Karpas-422 (cell line): ENCODE measurements around the gene GJB3. TPM values are rescaled to one million over a fixed set of nuclear protein-coding genes. Genes with fewer than 3 reads are reported as not detected.

Source experiments
- DNase-seq: peaks from one replicate; pipeline ENCODE4 v3.0.0-alpha.2; 2015
- H2AFZ ChIP-seq: fragments of 200-600 bp; sonication (generic); 2 replicates; pipeline ENCODE4 v1.6.1; 2014; ENCODE audit warnings: antibody characterized with exemption, low read length, mixed read lengths
- H3K27ac ChIP-seq: fragments of 200-600 bp; sonication (generic); 2 replicates; pipeline ENCODE4 v1.5.1; 2014; ENCODE audit warnings: mild to moderate bottlenecking, low read length, moderate library complexity
- H3K27me3 ChIP-seq: fragments of 200-600 bp; sonication (generic); 2 replicates; pipeline ENCODE4 v1.6.1; 2014; ENCODE audit warnings: low read length, mixed read lengths
- H3K36me3 ChIP-seq: fragments of 200-600 bp; sonication (generic); 2 replicates; pipeline ENCODE4 v1.6.1; 2014; ENCODE audit warnings: low read length, mixed read lengths; ENCODE audit not compliant: insufficient read depth
- H3K4me1 ChIP-seq: fragments of 200-600 bp; sonication (generic); 2 replicates; pipeline ENCODE4 v1.6.1; 2014; ENCODE audit warnings: mild to moderate bottlenecking, low read length, mixed read lengths
- H3K4me2 ChIP-seq: fragments of 200-600 bp; sonication (generic); 2 replicates; pipeline ENCODE4 v1.6.1; 2014; ENCODE audit warnings: low read length, low read depth, mild to moderate bottlenecking; ENCODE audit not compliant: poor library complexity, severe bottlenecking
- H3K4me3 ChIP-seq: fragments of 200-600 bp; sonication (generic); 2 replicates; pipeline ENCODE4 v1.5.1; 2014; ENCODE audit warnings: mild to moderate bottlenecking, antibody characterized with exemption, low read length, mixed read lengths
- H3K79me2 ChIP-seq: fragments of 200-600 bp; sonication (generic); 2 replicates; pipeline ENCODE4 v1.6.1; 2014; ENCODE audit warnings: mild to moderate bottlenecking, low read length, mixed read lengths
- H3K9ac ChIP-seq: fragments of 200-600 bp; sonication (generic); 2 replicates; pipeline ENCODE4 v1.6.0; 2014; ENCODE audit warnings: low read length
- H3K9me2 ChIP-seq: fragments of 200-600 bp; sonication (generic), shearing (Covaris generic); replicated peaks from 2 replicates; pipeline ENCODE4 v1.6.0; 2014; ENCODE audit warnings: mild to moderate bottlenecking, low read length, moderate library complexity; ENCODE audit not compliant: insufficient read depth
- H3K9me3 ChIP-seq: fragments of 300-700, 200-600 bp; sonication (generic); 2 replicates; pipeline ENCODE4 v1.6.1; 2014; ENCODE audit warnings: low read length, mixed read lengths
- H4K20me1 ChIP-seq: fragments of 200-600 bp; sonication (generic); 2 replicates; pipeline ENCODE4 v1.6.1; 2014; ENCODE audit warnings: mild to moderate bottlenecking, antibody characterized with exemption, low read length, low read depth; ENCODE audit not compliant: insufficient read depth
- total RNA-seq: library from RNA; depleted of rRNA; stranded (reverse); fragments of >200 nt; shearing (Covaris generic); gene quantifications from 2 replicates; pipeline ENCODE4 v1.2.3, GENCODE V29; 2014; ENCODE audit warnings: low replicate concordance

The GJB3 gene
- total RNA-seq, 1 experiment from 2014 or later: not detected

DNA sequence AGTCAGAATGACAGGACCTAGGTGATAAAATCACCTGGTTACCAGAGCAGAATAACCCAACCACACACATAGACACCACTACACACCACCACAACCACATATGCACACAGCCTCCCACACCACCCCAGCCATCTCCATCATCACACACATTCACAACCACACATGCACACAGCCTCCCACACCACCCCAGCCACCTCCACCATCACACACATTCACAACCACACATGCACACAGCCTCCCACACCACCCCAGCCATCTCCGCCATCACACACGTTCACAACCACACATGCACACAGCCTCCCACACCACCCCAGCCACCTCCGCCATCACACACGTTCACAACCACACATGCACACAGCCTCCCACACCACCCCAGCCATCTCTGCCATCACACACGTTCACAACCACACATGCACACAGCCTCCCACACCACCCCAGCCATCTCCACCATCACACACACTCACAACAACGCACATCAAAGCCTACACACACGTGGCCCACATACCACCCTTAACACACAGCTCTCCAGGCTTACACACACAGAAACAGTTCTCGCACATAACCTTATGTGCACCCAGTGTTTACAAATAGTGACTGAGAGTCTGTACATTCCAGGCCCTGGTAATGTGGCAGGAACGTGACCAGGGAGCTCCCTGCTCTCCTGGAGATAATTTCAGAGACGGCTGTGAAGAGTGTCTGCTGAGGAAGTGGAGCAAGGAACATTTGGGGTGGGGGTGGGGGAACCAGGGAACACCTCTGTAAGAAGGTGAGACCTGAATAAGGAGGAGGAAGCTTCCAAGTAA is 3.3 kb upstream of the GJB3 start:
- no peak overlapping the region for H2AFZ ChIP-seq
- H3K4me1 ChIP-seq: no peaks in the 10 kb centered on the region
- no peak overlapping the region for H3K9ac ChIP-seq
- no peaks in the 10 kb centered on the region for H3K9me2 ChIP-seq
- no peaks in the 10 kb centered on the region for H3K36me3 ChIP-seq
- no peaks in the 10 kb centered on the region for H3K27me3 ChIP-seq
- no peaks in the 10 kb centered on the region for H3K79me2 ChIP-seq
- H3K9me3 ChIP-seq: no peaks in the 10 kb centered on the region
- DNase-seq: no peak
- no peak overlapping the region for H3K4me3 ChIP-seq
- H4K20me1 ChIP-seq: no peaks in the 10 kb centered on the region
- H3K27ac ChIP-seq: no peak overlapping the region
- H3K4me2 ChIP-seq: no peak overlapping the region

DNA sequence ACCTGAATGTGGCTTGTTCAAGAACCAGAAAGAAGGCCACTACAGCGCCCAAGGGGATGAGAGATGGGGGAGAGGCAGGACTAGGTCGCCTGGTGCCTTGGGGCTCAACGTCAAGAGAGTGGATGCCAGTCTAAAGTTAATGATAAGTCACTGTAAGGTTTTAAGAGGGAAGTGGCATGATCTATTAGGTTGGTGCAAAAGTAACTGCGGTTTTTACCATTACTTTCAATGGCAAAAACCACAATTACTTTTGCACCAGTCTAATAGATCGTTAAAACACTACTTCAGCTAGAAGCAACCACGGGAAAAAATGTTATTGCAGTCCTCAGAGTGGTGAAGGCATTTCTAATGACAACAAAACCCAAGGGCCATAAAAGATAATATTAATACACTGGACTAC is 2.6 kb upstream of the GJB3 start:
- no peak overlapping the region for H3K4me3 ChIP-seq
- H3K27ac ChIP-seq: no peak overlapping the region
- H3K4me1 ChIP-seq: no peaks in the 10 kb centered on the region
- no peak overlapping the region for H3K9ac ChIP-seq
- no peaks in the 10 kb centered on the region for H3K79me2 ChIP-seq
- DNase-seq: no peak
- no peak overlapping the region for H2AFZ ChIP-seq
- H3K27me3 ChIP-seq: no peaks in the 10 kb centered on the region
- no peaks in the 10 kb centered on the region for H4K20me1 ChIP-seq
- H3K9me2 ChIP-seq: no peaks in the 10 kb centered on the region
- H3K36me3 ChIP-seq: no peaks in the 10 kb centered on the region
- no peak overlapping the region for H3K4me2 ChIP-seq
- no peaks in the 10 kb centered on the region for H3K9me3 ChIP-seq

- H3K4me3 ChIP-seq: no peak overlapping the region
- DNase-seq: no peak
- no peaks in the 10 kb centered on the region for H3K9me3 ChIP-seq
- no peak overlapping the region for H2AFZ ChIP-seq
- H3K27me3 ChIP-seq: no peaks in the 10 kb centered on the region
- H3K9ac ChIP-seq: no peak overlapping the region
- H3K9me2 ChIP-seq: no peaks in the 10 kb centered on the region
- H3K79me2 ChIP-seq: no peaks in the 10 kb centered on the region
- no peak overlapping the region for H3K4me2 ChIP-seq
- H4K20me1 ChIP-seq: no peaks in the 10 kb centered on the region
- no peaks in the 10 kb centered on the region for H3K36me3 ChIP-seq
- H3K4me1 ChIP-seq: no peaks in the 10 kb centered on the region
- no peak overlapping the region for H3K27ac ChIP-seq
Measured at GRCh38 chr1:34779005-34779404, 2.0 kb upstream of the GJB3 start.

- no peak for DNase-seq
Measured at GRCh38 chr1:34779526-34779925, 1.5 kb upstream of the GJB3 start.

DNA sequence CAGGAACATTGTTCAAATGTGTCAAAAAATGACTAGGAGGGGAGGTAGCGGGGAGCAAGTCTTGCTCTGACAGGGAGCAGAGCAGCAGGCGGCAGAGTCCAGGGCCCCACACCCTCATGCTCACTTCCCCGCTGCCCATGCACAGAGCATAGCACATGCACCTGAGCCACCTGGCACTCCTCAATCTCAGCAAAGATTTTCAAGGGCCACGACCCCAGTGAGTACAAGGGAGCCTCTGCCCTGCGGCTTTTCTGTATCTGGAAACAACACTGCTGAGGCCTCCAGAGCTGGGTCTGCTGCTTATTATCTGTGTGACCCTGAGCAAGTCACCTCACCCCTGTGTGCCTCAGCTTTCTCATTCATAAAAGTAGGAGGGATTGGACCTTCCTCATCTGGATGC is 1.1 kb upstream of the GJB3 start:
- no peaks in the 10 kb centered on the region for H3K27me3 ChIP-seq

More at GRCh38 chr1:34779526-34779925, 1.5 kb upstream of the GJB3 start:
- H3K4me1 ChIP-seq: no peaks in the 10 kb centered on the region
- no peak overlapping the region for H3K9ac ChIP-seq
- H3K9me3 ChIP-seq: no peaks in the 10 kb centered on the region
- no peaks in the 10 kb centered on the region for H3K27me3 ChIP-seq
- H3K4me3 ChIP-seq: no peak overlapping the region
- no peak overlapping the region for H3K27ac ChIP-seq
- H3K9me2 ChIP-seq: no peaks in the 10 kb centered on the region
- no peaks in the 10 kb centered on the region for H4K20me1 ChIP-seq
- no peaks in the 10 kb centered on the region for H3K36me3 ChIP-seq
- no peaks in the 10 kb centered on the region for H3K79me2 ChIP-seq
- H3K4me2 ChIP-seq: no peak overlapping the region
- H2AFZ ChIP-seq: no peak overlapping the region

GRCh38 chr1:34780528-34780927 is 486 bp upstream of the GJB3 start:
- Histone ChIP-seq H3K27me3 (no peaks in the 10 kb centered on the region), H3K4me3 (no peak overlapping the region), H3K36me3 (no peaks in the 10 kb centered on the region), H3K4me2 (no peak overlapping the region), H3K4me1 (no peaks in the 10 kb centered on the region), H3K9ac (no peak overlapping the region), H4K20me1 (no peaks in the 10 kb centered on the region), H3K9me2 (no peaks in the 10 kb centered on the region), H2AFZ (no peak overlapping the region), H3K9me3 (no peaks in the 10 kb centered on the region), H3K79me2 (no peaks in the 10 kb centered on the region), H3K27ac (no peak overlapping the region)
- no peak for DNase-seq

More for the DNA sequence above, 1.1 kb upstream of the GJB3 start:
- Histone ChIP-seq H3K9me2 (no peaks in the 10 kb centered on the region), H3K4me2 (no peak overlapping the region), H3K9me3 (no peaks in the 10 kb centered on the region), H4K20me1 (no peaks in the 10 kb centered on the region), H3K79me2 (no peaks in the 10 kb centered on the region), H3K36me3 (no peaks in the 10 kb centered on the region), H3K27ac (no peak overlapping the region), H3K4me3 (no peak overlapping the region), H3K4me1 (no peaks in the 10 kb centered on the region), H3K9ac (no peak overlapping the region), H2AFZ (no peak overlapping the region)
- DNase-seq: no peak

- Histone ChIP-seq H3K9me2 (no peaks in the 10 kb centered on the region), H3K79me2 (no peaks in the 10 kb centered on the region), H3K9me3 (no peaks in the 10 kb centered on the region), H3K4me3 (no peak overlapping the region), H2AFZ (no peak overlapping the region), H3K36me3 (no peaks in the 10 kb centered on the region), H3K9ac (no peak overlapping the region), H4K20me1 (no peaks in the 10 kb centered on the region), H3K27ac (no peak overlapping the region), H3K4me2 (no peak overlapping the region), H3K27me3 (no peaks in the 10 kb centered on the region), H3K4me1 (no peaks in the 10 kb centered on the region)
- DNase-seq: no peak
Measured at GRCh38 chr1:34781844-34782391, 904 bp downstream of the GJB3 start.

DNA sequence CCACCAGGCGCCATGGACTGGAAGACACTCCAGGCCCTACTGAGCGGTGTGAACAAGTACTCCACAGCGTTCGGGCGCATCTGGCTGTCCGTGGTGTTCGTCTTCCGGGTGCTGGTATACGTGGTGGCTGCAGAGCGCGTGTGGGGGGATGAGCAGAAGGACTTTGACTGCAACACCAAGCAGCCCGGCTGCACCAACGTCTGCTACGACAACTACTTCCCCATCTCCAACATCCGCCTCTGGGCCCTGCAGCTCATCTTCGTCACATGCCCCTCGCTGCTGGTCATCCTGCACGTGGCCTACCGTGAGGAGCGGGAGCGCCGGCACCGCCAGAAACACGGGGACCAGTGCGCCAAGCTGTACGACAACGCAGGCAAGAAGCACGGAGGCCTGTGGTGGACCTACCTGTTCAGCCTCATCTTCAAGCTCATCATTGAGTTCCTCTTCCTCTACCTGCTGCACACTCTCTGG is 3.8 kb downstream of the GJB3 start:
- H3K27ac ChIP-seq: no peak overlapping the region
- no peaks in the 10 kb centered on the region for H3K4me1 ChIP-seq
- H3K9me2 ChIP-seq: no peaks in the 10 kb centered on the region
- no peak overlapping the region for H3K4me2 ChIP-seq
- H3K36me3 ChIP-seq: no peaks in the 10 kb centered on the region
- H3K4me3 ChIP-seq: no peak overlapping the region
- H4K20me1 ChIP-seq: no peaks in the 10 kb centered on the region
- H3K27me3 ChIP-seq: no peaks in the 10 kb centered on the region
- H3K9me3 ChIP-seq: no peaks in the 10 kb centered on the region
- no peak for DNase-seq
- no peaks in the 10 kb centered on the region for H3K79me2 ChIP-seq
- H3K9ac ChIP-seq: no peak overlapping the region
- H2AFZ ChIP-seq: no peak overlapping the region
